NCI-H187 (cell line): ENCODE results near the gene STK11.

ENCODE experiments used
- DNase-seq, 2 experiments: peaks; one replicate each; lab custom pipeline; 2025; lab: John Stamatoyannopoulos, UW

Gene STK11, protein sequence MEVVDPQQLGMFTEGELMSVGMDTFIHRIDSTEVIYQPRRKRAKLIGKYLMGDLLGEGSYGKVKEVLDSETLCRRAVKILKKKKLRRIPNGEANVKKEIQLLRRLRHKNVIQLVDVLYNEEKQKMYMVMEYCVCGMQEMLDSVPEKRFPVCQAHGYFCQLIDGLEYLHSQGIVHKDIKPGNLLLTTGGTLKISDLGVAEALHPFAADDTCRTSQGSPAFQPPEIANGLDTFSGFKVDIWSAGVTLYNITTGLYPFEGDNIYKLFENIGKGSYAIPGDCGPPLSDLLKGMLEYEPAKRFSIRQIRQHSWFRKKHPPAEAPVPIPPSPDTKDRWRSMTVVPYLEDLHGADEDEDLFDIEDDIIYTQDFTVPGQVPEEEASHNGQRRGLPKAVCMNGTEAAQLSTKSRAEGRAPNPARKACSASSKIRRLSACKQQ

DNA sequence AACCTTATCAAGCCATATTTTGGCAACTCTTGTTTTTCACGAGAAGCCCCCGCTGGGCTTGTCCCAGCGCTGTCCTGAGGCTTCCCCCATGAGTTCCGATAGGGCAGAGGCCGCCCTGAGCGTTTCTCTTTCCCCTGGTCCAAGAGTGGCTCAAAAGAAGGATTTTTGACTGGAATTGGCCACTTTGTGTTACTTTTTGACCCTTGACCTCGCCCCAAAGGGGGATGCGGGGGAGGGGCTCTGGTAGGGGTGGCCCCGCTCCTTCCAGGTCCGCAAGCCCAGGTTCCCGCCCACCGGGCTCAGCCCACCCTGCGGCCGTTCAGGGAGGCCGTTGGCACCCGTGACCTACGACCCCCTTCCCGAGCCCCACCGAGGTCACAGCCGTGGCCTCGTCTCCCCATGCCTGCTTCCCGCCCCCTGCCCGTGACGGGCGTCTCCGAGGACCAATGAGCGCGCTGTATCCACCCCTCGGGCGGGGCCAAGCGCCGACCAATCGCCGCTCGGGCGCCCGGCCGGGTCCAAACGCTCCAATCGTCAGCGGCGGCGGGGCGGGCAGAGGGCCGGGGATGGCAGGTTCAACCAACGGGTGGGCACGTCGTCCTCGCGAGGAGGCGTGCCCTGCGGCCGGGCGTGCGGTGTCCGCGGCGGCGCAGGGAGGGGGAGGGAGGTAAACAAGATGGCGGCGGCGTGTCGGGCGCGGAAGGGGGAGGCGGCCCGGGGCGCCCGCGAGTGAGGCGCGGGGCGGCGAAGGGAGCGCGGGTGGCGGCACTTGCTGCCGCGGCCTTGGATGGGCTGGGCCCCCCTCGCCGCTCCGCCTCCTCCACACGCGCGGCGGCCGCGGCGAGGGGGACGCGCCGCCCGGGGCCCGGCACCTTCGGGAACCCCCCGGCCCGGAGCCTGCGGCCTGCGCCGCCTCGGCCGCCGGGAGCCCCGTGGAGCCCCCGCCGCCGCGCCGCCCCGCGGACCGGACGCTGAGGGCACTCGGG is at the start of gene STK11:
Gene STK11 (plus strand): TSS at position 665 of the 986 bp plus-strand sequence. CDS start 1,136 bp downstream, outside the sequence.
- peak; percentile 91 to 99 for DNase-seq

DNA sequence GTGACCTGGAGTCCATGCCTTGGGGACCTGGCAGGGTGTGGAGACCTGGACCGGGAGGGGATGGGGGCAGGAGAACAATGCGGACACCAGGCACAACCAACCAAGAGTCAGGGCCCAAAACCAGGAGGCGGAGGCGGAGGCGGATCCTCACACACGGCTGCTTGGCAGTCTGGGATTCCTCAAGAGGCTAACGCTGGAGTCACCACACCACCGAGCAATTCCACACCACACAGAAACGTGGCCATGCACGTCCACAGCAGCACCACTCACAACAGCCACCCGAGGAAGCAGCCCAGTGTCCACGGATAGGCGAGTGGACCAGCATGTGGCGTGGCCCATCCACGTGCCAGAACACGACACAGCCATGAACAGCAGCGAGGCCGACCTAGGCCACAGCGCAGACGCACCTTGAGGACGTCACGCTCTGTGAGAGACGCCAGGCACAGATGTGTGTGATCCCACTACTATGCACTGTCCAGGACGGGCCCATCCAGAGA is 49.2 kb upstream of the STK11 start:
- DNase-seq = no peak

DNA sequence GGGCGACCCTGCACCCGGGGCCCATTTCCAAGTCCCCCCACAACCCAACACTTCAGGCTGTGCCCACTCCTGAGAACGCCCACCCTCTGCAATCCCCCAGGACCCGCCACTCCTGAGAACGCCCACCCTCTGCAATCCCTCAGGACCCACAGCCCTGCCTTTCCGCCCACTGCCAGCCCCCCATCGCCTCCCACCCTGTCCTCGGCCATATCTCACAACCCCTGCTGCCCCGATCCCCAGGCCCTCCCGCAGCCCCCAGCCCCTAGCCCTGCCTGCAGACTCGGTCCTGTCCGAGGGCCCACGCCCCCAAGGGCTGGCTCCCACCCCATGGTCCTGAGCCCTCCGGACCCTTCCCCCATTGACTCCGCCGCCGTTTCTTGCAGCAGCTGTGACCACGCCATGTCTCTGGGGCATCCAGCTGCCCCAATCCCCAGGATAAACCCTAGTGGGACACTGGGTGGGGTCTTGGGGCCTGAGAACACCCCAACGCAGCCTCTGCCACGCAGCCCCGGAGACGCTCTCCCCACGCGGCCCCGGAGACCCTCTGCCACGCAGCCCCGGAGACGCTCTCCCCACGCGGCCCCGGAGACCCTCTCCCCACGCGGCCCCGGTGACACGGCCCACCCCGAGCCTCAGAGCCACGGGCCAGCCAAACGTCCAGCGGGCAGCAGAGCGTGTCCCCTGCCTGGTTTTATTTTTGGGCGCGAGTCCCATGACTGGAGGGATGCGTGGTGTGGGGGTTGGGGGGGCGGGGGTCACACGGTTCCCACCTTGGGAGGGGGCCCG is 48.6 kb upstream of the STK11 start:
- no peak for DNase-seq

DNA sequence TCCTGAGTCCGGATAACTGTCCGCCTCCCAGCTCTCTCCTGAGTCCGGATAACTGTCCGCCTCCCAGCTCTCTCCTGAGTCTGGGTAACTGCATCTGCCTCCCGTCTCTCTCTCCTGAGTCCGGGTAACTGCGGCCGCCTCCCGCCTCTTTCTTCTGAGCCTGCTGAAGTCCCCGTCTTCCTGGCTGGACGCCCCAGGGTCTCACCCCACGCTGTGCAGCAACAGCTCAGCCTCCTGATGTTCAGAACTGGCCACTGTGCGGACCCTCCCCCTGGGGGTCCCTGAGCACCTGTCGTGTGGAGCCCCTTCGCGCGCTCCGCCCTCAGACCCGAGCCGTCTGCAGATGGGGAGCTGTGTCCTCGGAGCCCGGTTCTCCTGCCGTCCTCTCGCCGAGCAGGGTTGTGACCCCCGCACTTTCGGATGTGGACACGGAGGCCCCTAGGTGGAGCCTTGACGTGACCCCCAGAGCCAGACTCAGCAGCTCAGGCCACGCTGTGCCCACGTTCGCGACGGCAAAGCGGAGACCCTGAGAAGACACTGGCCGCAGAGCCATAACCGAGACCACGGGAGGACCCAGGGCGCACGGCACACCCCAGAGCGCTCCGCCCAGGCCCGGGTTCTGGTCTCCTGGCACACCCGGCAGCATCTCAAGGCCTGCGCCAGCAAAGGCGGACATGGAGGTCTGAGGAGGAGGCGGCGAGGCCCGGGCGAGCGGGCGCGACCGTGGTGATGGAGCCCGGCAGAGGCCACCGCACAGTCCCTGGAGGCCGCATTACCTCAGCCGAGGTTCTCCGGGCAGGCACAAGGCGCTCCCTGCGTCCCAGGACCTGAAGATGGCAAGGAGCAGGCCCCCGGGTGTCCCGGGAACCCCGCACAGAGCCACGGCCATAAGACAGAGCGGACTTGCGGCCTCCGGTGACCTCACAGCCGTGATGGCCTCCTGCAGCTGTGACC is 47.4 kb upstream of the STK11 start:
- DNase-seq = no peak

DNA sequence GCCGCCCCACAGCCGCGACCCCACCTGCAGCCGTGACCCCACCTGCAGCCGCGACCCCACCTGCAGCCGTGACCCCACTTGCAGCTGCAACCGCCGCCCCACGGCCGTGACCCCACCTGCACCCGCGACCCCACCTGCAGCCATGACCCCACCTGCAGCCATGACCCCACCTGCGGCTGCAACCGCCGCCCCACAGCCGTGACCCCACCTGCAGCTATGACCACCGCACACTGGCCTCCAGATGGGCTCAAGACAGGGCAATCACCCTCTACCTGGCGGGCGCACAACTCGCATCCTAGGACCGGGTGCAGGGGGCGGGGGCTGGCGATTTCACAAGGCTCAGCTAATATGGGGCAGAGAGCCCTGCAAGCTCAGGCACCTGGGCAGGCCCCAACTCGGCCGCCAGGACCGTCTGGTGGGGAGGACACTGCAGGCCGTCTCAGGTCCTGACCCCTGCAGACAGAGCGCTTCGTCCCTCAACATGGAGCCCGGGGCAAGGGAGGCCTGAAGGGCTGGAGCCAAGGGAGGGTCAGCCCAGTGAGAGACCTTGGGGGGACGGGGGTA is 46.6 kb upstream of the STK11 start:
- no peak for DNase-seq

DNA sequence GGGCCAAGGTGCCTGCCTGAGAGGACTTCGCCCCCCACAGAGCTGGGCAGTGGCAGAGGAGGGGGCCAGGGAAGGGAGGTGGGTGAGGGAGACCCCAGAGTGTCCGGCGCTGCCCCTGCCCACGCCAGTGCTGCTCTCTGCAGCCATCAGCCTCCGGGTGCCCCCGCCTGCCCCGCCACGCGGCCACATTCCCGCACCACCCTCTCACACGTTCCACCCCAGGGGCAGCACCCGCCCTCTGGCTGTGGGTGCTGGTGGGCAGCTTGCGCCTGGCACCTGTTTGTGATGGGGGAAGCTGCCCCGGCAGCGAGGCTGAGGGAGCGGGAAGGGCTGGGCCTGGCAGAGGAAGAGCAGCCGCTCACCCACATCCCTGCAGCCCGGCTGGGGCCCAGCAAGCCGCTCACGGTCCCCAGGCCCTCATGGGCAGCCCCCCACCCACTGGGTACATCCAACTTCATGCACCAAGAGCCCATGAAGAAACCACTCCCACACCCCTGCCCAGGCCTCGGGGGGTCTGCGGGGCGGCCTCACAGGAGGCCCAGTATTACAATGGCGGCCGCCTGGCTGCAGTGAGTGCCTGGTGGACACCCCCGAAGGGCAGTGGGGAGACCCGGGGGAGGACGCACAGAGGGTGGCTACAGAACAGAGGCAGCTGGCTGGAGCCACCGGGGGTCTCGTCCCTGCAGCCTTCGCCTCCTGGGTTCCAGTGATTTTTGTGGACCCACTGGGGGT is 45.5 kb upstream of the STK11 start:
- DNase-seq = no peak

DNA sequence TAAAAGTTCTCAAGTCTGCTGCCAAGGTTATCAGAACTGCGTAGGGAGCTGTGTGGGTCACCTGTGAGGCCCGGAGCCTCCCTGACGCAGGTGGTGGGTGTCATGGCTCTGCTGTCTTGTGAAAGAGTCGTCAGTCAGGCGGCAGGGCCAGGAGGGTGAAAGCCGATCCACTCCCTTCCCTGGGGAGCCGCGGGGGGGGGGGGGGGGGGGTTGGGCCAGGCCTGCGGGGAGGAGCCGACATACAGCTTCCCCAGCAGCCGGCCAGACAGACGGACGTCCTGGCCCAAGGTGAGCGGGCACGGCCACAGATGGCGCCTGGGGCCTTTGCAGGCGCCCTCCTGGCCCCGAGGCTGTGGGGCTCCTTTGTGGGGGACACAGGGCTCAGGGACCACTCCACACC is 43.9 kb upstream of the STK11 start:
- peak; percentile 33 to 34 for DNase-seq

DNA sequence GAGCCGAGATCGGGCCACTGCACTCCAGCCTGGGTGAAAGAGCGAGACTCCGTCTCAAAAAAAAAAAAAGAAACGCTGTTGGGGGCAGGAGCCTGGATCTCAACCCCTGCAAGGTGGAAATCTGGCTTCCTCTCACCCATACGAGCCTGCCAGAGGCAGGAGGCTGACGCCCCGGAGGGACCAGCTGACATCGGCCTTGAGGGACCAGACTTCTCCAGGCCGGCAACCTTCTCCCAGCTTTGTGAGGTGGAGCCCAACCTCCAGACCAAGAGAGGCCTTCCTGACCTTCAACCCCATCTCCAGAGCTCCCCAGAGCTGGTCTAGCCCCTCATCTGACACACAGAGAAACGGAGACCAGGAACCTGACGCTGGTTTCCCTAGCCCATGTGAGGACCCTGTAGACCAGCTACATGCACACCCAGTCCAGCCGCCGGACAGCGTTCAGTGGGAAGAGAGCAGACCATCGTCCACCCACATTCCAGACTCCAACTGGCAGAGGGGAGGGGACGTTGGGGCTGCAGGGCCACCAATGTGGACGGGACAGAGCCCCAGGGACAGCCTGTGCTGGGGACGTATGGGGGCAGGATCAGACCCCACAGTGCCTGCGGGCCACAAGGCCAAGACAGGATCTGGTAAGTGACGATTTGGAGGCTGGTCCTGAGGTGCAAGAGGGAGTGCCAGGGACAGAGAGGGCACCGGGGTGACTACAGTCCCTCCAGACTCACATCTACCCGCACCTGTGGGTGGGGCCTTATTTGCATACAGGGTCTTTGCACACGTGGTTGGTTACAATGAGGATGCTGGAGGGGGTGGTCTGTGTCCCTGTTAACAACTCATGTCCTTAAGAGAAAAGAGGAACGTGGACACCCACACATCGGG is 42.9 kb upstream of the STK11 start:
- no peak for DNase-seq

DNA sequence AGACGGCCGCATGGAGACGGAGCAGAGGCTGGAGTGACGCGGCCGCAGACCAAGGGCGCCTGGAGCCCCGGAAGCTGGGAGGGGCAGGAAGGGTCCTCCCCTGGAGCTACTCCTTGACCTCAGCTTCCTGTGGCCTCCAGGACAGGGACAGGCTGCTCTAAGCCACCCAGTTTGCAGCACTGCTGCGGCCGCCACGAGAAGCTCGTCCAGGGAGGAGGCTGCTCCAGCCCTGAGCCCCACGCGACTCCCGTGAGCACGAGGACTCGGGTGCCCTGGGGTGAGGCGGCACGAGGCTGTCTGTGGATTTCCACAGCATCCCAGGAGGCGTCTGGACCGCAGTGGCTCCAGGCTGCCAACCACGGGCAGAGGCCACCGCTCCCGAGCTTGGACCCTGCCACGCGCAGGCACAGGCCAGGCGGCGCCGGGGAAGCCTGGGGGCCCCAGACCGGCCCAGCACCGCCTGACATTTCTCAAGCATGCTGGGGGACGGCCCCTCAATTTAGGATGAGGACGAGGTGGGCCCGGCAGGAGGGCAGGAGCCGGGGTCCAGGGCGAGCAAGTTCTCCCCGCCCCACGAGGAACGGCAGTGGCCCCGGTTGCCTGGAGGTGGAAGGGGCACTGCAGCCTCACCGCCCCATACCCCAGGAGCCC is 42.2 kb upstream of the STK11 start:
- DNase-seq = no peak

DNA sequence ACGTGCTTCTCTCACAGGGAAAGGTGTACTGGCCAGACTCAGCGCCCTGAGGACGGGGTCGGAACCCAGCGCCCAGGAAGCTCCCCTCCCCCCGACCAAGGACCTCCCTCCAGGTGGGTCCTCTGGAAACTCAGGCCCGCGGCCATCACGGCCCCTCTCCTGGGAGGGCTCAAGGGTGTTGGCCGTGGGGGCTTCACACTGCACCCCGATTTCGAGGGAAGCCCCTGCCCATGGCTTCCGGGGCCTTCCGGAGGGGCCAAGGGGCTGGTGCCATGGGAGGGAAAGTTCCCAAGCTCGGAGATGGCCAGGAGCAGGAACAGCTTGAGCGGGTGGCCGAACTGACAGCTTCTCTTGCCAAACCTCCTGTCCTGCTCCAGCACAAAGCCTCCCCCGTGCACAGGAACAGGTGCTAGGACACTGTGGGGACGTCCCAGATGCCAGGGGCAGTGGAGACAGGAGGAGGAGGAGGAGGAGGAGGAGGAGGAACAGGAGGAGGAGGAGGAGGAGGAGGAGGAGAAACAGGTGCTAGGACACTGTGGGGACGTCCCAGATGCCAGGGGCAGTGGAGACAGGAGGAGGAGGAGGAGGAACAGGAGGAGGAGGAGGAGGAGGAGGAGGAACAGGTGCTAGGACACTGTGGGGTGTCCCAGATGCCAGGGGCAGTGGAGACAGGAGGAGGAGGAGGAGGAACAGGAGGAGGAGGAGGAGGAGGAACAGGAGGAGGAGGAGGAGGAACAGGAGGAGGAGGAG is 41.5 kb upstream of the STK11 start:
- DNase-seq = no peak

DNA sequence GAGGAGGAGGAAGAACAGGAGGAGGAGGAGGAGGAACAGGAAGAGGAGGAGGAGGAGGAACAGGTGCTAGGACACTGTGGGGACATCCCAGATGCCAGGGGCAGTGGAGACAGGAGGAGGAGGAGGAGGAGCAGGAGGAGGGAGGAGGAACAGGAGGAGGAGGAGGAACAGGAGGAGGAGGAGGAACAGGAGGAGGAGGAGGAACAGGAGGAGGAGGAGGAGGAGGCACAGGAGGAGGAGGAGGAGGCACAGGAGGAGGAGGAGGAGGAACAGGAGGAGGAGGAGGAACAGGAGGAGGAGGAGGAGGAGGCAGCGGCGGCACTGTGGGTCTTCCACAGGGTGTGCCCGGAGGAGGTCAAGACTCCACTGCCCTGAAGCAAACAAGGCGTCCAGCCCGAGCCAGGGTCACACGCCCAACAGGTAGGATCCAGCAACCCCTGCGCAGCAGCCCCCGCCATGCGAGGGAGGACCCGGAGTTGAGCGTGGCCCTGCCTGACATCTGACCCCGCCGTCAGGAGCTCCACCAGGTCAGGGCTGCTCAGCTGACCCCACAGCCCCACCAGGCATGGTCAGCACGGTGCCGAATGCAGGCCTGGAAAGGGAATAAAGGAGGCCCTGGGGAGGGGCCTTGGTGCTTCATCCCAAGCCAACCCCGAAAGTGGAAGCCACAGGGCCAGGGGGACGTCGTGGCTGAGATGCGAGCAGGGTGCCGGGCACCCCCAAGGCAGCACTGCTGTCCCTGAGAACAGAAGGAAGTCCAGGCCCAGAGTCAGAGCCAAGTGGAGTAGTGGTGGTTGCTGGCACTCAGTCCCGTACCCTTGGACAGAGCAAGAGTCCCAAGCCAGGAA is 40.7 kb upstream of the STK11 start:
- DNase-seq = no peak

DNA sequence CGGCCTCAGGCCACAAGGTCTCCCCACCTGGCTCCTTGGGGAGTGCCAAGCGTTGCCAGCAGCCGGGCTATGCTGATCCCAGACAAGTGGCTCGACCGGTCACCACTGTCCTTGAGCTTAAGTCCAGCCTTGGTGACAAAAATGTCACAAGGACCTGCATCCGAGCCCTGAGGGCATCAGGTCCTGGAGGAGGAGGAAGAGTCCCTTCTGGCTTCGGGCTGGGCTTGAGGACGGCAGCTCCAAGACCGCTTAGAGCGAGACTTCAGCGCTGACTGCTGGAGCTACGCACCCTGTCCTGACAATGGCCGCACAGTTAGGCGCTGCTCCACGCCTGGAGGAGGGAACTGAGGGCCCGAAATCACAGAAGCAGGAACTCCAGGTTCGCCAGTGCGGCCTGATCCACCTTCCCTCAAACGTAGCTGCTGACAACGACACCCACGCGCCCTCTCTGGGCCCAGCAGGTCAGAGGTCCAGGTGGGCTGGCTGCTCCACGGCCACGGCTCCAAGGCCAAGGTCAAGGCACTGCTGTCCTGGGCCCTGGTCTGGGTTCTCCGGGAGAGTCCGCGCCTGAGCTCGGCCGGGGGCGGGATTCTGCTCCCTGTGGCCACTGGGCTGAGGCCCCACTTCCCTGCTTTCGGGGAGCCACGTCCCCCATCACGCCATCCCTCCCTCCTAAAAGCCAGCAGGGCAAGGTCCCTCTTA is 38.6 kb upstream of the STK11 start:
- DNase-seq = no peak

DNA sequence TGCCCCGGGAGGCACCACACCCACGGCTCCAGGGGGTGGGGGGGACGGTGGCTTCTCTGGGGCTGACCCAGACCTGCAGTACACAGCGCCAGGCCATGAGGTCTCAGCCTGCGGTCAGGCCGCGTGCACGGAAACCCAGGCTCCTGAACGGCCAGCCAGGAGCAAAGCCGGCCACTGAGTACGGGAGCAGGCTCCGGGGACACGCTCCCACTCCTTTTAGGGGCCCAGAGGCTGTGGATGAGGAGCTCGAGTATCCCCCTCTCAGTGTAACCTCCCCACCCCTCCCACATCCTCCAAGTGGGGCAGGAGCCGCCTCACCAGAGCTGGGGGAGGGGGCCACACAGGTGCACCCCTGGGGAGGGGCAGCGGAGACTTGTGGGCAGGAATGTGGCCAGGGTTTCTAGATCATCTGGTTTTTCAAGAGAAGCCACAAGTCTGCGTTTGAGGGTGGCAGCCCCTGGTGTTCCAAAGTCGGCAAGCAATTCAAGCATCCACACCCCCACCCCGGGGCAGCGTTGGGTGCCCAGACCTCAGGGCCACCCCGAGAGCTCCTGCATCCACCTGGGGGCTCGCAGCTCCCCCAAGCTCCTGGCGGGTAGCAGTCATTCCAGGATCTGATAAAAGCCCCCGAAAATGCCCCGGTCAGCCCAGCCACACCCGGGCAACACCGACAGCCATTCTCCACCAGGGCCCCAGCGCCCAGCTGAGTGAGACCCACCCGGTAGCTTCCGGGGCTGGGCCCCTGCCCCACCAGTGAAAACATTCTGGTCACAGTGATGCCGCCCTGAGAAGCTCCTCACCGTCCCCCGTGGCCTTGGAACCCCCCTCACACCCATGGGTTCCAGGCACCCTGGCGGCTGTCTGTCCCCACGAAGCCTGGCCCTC is 37.6 kb upstream of the STK11 start:
- no peak for DNase-seq

DNA sequence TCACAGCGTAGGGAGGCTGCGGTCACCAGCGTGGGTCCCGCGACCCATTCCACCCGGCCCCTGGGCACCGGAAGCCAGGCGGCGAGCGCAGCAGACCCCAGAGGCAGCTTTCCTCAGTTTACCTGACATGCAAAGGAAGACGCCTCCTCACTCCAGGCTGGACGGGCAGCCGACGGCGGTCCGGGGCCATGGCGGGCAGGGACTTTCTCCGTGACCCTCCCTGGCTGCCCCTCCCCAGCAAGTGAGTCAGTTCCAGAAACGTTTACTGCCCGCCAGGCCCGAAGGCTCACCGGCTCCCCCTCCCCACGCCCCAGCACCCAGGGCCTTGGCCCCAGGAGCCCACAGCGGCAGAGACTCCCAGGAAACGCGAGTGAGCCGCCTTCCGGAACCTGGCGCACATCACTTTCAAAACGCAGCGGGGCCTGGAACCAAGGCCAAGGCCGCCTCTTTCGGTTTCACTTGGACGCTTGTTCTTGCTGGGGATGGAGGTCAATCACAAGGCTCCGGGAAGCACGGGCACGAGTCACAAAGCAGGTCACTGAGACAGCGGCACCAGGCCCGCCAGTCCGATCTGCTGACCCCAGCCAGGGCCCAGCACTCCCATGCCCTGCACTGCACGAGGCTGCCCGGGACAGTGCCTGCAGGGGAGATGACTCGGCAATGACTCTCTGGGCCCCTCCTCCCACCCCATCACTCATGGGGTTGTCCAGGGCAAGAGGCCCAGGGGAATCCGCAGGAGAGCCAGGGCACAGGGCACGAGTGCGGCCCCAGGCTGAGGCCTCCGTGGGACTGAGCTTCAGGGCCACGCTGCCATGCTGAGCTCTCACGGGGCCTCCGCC is 36.8 kb upstream of the STK11 start:
- DNase-seq = no peak
